AG08395 (cell line): Measurements from ENCODE around the gene APLP1.
"Not testable (repeated sequence)": the region's sequence is repeated elsewhere in the genome, so short reads cannot be mapped to it uniquely, and the experiment has no call there.

Experiments used
- DNase-seq: peaks from one replicate; pipeline ENCODE4 v3.0.0; 2012; ENCODE audit warnings: mixed read lengths, low spot score

Gene APLP1

GRCh38 chr19:35868172-35868822 lies at the start of gene APLP1:
Gene APLP1, plus strand, starts transcription at chr19:35868574. Its CDS starts 63 bp downstream, at chr19:35868637.
- DNase-seq: peak; percentile 81

DNA sequence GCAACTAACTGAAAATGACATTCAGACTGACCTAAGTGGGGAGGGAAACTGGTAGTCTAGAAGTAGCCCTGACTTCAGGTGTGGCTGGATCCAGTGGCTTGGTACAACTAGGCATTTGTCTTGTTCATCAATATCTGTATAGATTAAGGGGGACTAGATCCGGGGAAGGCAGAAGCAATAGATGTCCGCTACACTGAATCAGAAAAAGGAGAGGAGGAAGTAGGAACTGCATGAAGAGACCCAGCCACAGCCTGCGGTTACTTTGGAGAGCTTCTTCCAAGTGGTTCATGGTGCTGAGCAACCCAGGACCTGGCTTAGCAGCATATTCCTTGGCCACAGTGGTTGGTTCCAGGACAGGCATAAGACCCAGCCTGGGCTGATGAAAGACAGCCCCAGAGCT lies 45.8 kb upstream of the APLP1 start:
- DNase-seq: no peak

- DNase-seq: no peak
Measured at GRCh38 chr19:35824150-35824549, 44.2 kb upstream of the APLP1 start.

DNA sequence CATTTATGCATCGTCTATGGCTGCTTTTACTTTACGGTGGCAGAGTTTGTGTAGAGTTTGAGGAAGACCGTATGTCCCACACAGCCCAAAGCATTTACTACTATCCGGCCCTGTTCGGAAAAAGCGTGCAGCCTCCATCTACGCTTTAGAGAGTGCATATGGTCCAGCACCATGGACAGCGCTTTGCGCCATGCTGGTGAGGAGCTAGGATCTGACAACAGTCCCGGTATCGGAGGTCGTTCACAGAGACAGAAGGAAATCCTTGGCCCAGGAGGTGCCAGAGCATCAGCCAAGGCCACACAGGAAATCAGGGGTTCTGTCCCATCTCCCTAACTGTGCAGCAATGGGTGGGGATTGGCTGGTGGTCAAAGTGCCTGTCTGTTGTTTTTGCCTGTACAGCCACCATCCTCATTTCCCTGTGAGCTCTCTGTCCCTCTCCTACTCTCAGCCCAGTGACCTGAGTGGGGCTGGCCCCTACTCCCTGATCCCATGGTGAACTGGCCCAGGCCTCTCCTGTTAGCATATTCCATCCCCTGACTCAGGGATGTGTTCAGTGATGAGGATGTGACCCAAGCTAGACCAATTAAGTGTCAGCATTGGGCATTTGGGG lies 39.6 kb upstream of the APLP1 start:
- DNase-seq: peak; percentile 79

GRCh38 chr19:35830986-35831385 lies 37.4 kb upstream of the APLP1 start:
- DNase-seq: no peak

DNA sequence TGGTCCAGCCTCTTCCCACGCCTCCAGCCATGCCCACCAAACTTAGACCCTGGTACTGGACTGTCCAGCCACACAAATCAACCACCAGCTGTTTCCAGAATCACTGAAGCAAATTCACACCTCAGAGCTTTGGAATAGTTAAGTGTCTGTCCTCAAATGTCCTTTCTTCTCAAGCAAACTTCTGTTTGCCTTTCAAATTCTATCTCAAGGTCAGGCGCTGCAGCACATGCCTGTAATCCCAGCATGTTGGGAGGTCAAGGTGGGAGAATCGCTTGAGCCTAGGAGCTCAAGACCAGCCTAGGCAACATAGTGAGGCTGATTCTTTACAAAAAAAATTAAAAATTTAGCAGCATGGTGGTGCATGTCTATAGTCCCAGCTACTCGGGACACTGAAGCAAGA lies 36.3 kb upstream of the APLP1 start:
- no peak for DNase-seq

GRCh38 chr19:35833972-35834371 lies 34.4 kb upstream of the APLP1 start:
- DNase-seq: no peak

GRCh38 chr19:35836096-35836495 lies 32.3 kb upstream of the APLP1 start:
- not testable (repeated sequence) for DNase-seq

GRCh38 chr19:35841961-35842595 lies 26.3 kb upstream of the APLP1 start:
- DNase-seq: no peak

DNA sequence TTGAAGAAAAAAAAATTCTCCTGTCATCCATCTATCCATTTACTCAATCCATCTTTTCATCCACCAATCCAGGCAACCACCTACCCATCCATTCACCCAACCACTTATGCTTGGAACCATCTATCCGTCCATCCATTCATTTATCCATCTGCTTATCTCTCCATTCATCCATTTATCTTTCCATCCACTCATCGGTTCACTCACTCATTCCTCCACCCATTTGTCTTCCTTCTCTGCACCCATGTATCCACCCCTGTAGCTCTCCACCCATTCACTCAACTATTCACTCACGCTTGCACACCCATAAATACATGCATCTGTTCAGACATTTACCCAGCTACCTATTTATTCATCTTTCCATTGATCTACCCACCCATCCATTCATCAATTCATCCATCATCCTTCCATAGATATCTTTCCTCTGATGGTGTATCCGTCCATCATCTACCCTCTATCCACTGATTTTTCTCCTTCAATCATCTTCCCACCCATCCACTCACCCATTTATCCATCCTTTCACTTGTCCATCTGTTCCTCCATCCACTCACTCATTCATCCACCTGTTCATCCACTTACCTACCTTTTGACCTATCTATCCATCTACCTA lies 25.6 kb upstream of the APLP1 start:
- no peak for DNase-seq

DNA sequence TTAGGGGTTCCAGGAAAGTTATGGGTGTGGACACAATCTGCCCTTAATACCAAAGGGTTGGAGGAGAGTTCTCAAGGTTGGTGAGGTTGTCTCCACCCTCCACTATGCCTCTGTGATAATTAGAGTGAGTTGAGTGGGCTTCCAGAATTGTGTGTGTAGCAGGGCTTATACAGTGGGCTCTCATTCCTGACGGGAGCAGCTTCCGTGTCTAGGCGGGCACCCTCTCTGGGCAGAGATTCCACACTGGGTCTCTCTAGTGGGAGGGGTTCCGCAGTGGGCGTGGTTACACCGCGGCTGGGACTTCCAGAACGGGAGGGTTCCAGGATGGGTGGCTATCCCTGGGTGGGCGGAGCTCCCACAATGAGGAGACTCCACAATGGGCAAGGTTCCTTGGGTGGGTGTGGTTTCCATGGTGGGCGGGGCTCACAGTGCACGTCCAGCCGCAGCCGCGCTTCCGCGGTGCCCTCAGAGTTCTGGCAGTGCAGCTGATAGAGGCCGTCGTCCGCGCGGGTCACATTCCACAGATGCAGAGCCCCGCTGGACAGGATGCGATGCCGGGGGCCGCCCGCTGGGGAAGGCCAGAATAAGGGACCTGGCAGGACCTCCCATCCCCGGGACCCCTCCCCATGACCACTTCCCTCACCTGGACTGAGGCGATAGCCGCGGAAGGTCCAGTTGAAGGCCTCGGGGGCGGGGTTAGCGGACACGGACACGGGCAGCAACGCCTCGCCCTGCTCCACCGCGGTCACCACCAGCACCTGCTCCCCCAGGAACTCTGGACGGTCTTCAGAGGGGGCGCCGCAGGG lies 24.5 kb upstream of the APLP1 start:
- DNase-seq: no peak

- no peak for DNase-seq
Measured at GRCh38 chr19:35844482-35845214, 23.7 kb upstream of the APLP1 start.

- DNase-seq: peak; percentile 17
Measured at GRCh38 chr19:35845215-35846037, 22.9 kb upstream of the APLP1 start.

DNA sequence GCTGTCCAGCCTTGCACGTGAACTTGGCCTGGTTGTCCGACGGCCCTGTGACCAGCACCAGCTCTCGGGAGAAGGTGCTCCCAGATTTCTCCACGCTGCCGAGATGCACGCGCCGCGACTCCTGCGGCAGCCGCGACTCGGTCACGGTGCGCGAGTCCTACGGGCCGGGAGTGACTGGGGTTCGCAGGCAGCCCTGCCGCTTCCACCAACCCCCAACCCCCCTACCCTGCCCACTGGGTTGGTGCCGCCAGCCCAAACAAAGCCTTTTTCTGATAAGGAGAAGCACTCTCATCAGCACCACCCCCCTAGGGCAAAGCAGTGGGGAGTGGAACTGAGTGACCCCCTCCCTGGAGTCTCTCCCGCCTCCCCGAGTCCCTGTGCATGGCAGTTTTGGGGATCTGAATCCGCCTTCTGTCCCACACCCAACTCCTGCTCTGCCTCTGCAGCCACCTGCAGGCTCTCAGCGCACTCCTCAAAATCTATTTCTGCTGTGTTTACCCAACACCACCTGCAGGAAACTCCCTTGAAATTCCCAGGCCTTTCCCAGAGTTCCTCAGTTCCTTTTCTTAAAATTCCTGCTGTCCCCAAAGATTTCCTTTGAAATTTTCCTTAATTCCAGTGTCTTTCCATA lies 22.2 kb upstream of the APLP1 start:
- no peak for DNase-seq

DNA sequence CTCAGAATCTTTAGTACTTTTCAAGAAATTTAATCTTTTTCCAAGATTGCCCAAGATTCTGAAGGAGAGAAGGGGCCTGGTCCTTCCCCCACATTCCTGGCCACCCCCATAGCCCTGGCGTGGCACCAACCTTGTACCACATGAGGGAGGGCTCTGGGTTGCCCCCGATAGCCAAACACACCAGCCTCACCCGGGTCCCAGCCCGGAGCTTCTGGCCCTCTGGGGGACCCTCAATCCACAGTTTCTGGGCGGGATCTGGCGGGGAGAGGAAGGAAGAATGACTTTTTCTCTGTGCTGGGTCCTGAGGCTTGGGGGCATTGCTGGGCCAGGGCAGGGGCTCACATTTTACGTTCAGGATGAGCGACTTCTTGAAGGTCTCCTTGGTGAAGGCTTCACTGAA lies 20.5 kb upstream of the APLP1 start:
- no peak for DNase-seq

GRCh38 chr19:35848486-35848885 lies 19.9 kb upstream of the APLP1 start:
- DNase-seq: no peak

- DNase-seq: no peak
Measured at GRCh38 chr19:35848919-35849505, 19.4 kb upstream of the APLP1 start.

DNA sequence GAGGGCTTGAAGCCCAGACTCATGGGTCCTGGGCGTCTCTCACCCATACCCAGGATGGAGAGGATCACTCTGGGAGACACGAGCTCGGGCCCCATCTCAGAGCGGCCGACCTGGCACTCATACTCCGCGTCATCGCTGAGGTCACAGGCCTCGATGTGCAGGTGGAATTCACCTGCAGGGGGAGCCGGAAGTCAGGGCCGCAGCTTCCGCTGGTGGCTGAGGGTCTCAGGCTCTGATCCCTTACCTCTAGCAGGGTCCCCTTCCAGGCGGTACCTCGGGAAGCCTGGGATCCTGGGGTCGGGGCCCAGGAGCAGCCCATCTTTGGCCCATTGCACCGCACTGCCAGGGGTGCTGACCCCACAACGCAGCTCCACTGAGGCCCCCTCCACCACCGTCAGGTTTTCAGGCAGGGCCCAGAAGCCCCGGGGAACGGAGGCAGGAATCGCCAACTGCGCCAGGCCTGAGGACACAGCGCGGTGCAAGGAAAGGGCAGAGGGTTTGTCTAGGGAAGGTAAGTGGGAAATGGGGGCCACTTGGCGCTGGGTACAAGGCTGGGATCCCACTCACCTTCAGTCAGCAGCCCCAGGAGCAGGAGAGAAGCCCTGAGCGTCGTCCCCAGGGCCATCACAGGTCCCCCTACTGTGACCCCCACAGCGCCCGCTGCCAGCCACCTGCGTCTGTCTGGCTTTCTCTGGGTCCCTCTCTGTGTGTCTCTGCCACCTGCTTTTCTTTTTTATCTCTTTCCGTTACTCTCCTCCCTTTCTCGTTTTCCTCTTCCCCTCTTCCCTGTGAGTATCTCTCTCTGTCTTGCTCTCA lies 17.0 kb upstream of the APLP1 start:
- DNase-seq: no peak
